WTC11 (cell line): ENCODE results near the gene MRPS10.

Source experiments
- FOXK1 ChIP-seq: sonication (generic); formaldehyde crosslinking; IDR thresholded peaks from 2 replicates; pipeline ENCODE4 v1.8.0; 2022; ENCODE audit warnings: mild to moderate bottlenecking, moderate library complexity, missing genetic modification reagents
- JUN ChIP-seq: sonication (generic); formaldehyde crosslinking; IDR thresholded peaks from 2 replicates; pipeline ENCODE4 v1.8.0; 2023; ENCODE audit warnings: mild to moderate bottlenecking, missing genetic modification reagents
- NR3C1 ChIP-seq: sonication (generic); formaldehyde crosslinking; conservative IDR thresholded peaks from 2 replicates; pipeline ENCODE4 v1.8.1; 2023; ENCODE audit warnings: low read depth, mild to moderate bottlenecking, missing genetic modification reagents
- TEAD1 ChIP-seq: sonication (generic); formaldehyde crosslinking; IDR thresholded peaks from 2 replicates; pipeline ENCODE4 v1.8.0; 2022; ENCODE audit warnings: mild to moderate bottlenecking, missing genetic modification reagents
- TEAD4 ChIP-seq: sonication (generic); formaldehyde crosslinking; IDR thresholded peaks from 2 replicates; pipeline ENCODE4 v1.8.0; 2022; ENCODE audit warnings: mild to moderate bottlenecking, missing genetic modification reagents
- TP53 ChIP-seq: sonication (generic); formaldehyde crosslinking; IDR thresholded peaks from 2 replicates; pipeline ENCODE4 v1.8.1; 2023; ENCODE audit warnings: mild to moderate bottlenecking, missing genetic modification reagents
- ZNF121 ChIP-seq: sonication (generic); formaldehyde crosslinking; IDR thresholded peaks from 2 replicates; pipeline ENCODE4 v1.8.0; 2023; ENCODE audit warnings: missing genetic modification reagents
- ZNF232 ChIP-seq: sonication (generic); formaldehyde crosslinking; IDR thresholded peaks from 2 replicates; pipeline ENCODE4 v1.8.0; 2022; ENCODE audit warnings: mild to moderate bottlenecking, missing genetic modification reagents
- ZNF416 ChIP-seq: fragments of 250-450 bp; sonication (Bioruptor Pico); IDR thresholded peaks from 2 replicates; pipeline ENCODE4 v1.9.0; 2021; ENCODE audit warnings: mild to moderate bottlenecking, inconsistent platforms
- TF ChIP-seq, protein P1 (sequence below): fragments of 200-600 bp; IDR thresholded peaks from 2 replicates; pipeline ENCODE4 v1.8.0; 2022; ENCODE audit warnings: antibody characterized with exemption
- TF ChIP-seq, protein P2 (sequence below): fragments of 250-450 bp; sonication (Bioruptor Pico); IDR thresholded peaks from 2 replicates; pipeline ENCODE4 v1.9.0; 2021; ENCODE audit warnings: moderate library complexity, mild to moderate bottlenecking, inconsistent platforms, borderline replicate concordance
- TF ChIP-seq, protein P3 (sequence below): sonication (generic); formaldehyde crosslinking; conservative IDR thresholded peaks from 2 replicates; pipeline ENCODE4 v1.8.1; 2022; ENCODE audit warnings: mild to moderate bottlenecking, missing genetic modification reagents
- TF ChIP-seq, protein P4 (sequence below): sonication (generic); formaldehyde crosslinking; IDR thresholded peaks from 2 replicates; pipeline ENCODE4 v1.8.0; 2022; ENCODE audit warnings: mild to moderate bottlenecking, missing genetic modification reagents
- TF ChIP-seq, protein P5 (sequence below): sonication (generic); formaldehyde crosslinking; IDR thresholded peaks from 2 replicates; pipeline ENCODE4 v1.8.1; 2023; ENCODE audit warnings: mild to moderate bottlenecking, moderate library complexity, missing genetic modification reagents

DNA sequence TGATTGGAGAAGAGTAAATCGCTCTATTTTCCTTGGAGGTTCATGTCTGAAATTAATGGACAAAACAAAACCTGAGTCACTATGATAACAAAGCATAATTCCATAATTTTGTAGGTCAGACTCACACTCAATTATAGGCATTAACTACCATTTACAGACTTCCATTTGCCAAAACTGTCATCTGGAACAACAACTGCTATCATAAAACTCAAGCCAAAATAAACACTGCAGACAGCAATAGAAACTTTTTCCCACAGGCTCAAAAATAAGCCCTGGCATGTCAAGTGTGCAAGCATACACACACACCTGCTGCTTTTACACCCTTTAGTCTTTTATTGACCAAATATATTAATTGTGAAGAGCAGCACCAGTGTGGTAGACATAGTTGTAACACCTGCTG lies 7.1 kb downstream of the MRPS10 start:
- TF ChIP-seq NR3C1 (no peak), ZNF416 (CRISPR knock-in tag) (no peak), ZNF121 (CRISPR knock-in tag) (no peak), FOXK1 (CRISPR knock-in tag) (no peak), TP53 (CRISPR knock-in tag) (no peak), ZNF232 (CRISPR knock-in tag) (no peak), JUN (CRISPR knock-in tag) (no peak), TEAD4 (no peak), TEAD1 (CRISPR knock-in tag) (no peak)
- TF ChIP-seq, protein P1, sequence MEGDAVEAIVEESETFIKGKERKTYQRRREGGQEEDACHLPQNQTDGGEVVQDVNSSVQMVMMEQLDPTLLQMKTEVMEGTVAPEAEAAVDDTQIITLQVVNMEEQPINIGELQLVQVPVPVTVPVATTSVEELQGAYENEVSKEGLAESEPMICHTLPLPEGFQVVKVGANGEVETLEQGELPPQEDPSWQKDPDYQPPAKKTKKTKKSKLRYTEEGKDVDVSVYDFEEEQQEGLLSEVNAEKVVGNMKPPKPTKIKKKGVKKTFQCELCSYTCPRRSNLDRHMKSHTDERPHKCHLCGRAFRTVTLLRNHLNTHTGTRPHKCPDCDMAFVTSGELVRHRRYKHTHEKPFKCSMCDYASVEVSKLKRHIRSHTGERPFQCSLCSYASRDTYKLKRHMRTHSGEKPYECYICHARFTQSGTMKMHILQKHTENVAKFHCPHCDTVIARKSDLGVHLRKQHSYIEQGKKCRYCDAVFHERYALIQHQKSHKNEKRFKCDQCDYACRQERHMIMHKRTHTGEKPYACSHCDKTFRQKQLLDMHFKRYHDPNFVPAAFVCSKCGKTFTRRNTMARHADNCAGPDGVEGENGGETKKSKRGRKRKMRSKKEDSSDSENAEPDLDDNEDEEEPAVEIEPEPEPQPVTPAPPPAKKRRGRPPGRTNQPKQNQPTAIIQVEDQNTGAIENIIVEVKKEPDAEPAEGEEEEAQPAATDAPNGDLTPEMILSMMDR = no peak
- TF ChIP-seq, protein P2, sequence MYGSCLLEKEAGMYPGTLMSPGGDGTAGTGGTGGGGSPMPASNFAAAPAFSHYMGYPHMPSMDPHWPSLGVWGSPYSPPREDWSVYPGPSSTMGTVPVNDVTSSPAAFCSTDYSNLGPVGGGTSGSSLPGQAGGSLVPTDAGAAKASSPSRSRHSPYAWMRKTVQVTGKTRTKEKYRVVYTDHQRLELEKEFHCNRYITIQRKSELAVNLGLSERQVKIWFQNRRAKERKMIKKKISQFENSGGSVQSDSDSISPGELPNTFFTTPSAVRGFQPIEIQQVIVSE (CRISPR knock-in tag) = no peak
- TF ChIP-seq, protein P3, sequence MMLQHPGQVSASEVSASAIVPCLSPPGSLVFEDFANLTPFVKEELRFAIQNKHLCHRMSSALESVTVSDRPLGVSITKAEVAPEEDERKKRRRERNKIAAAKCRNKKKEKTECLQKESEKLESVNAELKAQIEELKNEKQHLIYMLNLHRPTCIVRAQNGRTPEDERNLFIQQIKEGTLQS = no peak
- TF ChIP-seq, protein P4, sequence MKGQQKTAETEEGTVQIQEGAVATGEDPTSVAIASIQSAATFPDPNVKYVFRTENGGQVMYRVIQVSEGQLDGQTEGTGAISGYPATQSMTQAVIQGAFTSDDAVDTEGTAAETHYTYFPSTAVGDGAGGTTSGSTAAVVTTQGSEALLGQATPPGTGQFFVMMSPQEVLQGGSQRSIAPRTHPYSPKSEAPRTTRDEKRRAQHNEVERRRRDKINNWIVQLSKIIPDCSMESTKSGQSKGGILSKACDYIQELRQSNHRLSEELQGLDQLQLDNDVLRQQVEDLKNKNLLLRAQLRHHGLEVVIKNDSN (CRISPR knock-in tag) = no peak
- TF ChIP-seq, protein P5, sequence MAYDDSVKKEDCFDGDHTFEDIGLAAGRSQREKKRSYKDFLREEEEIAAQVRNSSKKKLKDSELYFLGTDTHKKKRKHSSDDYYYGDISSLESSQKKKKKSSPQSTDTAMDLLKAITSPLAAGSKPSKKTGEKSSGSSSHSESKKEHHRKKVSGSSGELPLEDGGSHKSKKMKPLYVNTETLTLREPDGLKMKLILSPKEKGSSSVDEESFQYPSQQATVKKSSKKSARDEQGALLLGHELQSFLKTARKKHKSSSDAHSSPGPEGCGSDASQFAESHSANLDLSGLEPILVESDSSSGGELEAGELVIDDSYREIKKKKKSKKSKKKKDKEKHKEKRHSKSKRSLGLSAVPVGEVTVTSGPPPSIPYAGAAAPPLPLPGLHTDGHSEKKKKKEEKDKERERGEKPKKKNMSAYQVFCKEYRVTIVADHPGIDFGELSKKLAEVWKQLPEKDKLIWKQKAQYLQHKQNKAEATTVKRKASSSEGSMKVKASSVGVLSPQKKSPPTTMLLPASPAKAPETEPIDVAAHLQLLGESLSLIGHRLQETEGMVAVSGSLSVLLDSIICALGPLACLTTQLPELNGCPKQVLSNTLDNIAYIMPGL (CRISPR knock-in tag) = no peak
